NCI-H1092 (cell line): ENCODE measurements around the gene HBA2.
"Not testable (repeated sequence)": the region's sequence is repeated elsewhere in the genome, so short reads cannot be mapped to it uniquely, and the experiment has no call there.

Source experiments
- DNase-seq: peaks from one replicate; lab custom pipeline; 2025; lab: John Stamatoyannopoulos, UW

HBA2 gene

GRCh38 chr16:172374-172941, at the start of gene HBA2:
Gene HBA2, plus strand, starts transcription at chr16:172876. Its CDS starts 37 bp downstream, at chr16:172913.
- DNase-seq: not testable (repeated sequence)

- DNase-seq: not testable (repeated sequence)
These were observed 48.9 kb upstream of the HBA2 start for GRCh38 chr16:123558-124350.

DNA sequence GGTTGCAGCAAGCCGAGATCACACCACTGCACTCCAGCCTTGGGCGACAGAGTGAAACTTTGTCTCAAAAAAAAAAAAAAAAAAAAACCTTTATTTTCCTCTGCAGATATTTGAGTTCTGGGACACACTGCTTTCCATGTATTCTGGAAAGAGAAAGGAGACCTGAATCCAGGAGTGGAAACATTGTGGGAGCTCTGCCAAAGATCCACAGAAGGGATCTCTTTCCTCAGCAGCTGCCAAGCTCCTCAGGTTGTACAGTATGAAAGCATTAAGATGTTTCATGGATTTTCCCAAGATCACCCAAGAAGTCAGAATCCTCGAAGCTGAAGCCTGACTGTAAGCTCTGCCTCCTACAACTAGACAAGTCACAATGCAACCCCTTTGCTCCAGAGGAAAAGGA, 47.7 kb upstream of the HBA2 start:
- no peak for DNase-seq

DNA sequence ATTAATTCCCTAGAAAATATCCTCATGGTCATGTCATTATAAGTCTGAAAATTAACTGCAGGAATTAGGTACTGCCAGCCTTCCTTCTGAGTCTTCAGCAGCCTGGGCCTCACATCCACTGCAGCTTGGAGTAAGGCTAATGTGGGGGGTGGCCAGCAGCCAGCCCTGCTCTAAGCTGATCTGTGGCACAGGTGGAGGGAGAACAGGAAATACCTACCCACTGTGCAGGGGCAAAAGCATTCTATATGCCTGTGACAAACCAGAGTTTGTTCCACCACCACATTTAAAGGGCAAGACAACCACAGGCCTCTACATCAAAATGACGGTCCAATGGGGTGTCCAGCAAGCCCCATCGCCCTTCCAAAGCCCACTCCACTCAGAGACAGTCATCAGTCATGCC, 43.6 kb upstream of the HBA2 start:
- no peak for DNase-seq

DNA sequence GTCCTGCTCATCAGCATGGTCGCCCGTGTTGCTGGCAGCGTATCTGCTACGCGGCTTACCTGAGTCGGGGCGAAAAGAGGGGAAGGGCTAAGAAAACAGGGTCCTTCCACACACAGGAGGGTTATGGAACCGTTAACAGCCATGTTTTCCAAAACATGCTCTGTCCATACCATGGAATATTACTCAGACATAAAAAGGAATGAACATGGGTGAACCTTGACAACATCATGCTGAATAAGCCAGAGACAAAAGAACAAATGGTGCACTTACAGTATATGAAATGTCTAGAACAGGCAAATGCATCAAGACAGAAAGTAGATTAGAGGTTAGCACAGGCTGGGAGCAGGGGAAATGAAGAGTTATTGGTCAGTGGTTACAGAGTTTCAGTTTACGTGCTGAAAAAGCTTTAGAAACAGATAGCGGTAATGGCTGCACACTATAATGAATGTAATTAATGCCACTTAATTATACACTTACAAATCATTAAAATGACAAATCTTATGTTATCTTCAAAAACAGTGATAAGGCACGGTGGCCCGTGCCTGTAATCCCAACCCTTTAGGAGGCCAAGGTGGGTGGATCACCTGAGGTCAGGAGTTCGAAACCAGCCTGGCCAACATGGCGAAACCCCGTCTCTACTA, 42.0 kb upstream of the HBA2 start:
- no peak for DNase-seq

DNA sequence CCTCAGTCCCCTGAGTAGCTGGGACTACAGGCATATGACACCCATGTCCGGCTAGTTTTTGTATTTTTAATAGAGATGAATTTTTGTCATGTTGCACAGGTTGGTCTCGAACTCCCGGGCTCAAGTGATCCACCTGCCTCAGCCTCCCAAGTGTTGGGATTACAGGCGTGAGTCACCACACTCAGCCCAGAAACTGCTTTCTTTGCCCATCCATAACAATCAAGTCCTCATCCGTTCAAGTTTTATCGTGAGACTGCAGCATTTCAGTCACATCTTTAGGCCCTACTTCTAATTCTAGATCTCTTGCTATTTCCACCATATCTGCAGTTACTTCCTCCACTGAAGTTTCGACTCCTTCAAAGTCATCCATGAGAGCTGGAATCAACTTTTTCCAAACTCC, 40.6 kb upstream of the HBA2 start:
- DNase-seq: no peak

DNA sequence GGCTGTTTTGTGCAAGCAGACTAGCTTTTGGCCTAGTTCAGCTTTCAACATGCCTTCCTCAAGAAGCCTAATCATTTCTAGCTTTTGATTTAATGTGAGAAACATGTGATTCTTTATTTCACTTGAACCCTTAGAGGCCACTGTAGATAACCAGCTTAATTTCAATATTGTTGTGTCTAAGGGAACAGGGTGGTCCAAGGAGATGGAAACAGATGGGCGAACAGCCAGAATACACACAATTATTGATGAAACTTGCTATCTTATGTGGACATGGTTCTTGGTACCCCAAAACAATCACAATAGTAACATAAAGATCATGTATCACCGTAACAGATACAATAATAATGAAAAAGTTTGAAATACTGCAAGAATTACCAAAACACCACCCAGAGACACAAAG, 39.0 kb upstream of the HBA2 start:
- no peak for DNase-seq

DNA sequence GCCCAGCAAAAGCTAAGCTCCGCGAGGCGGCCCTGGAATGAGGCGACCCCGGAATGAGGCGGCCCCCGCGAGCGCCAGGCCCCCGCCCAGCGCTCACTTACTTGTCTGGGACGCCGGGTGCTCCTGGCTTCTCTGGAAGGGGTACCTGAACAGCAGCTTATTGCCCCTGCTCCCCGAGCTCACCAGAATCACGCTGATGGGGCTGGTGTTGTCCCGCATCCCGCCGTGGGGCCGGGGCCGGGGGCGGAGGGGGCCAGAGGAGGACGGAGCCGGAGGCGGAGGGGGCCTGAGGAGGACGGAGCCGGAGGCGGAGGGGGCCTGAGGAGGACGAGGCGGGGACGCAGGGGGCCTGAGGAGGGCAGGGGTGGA, 34.6 kb upstream of the HBA2 start:
- DNase-seq: no peak

DNA sequence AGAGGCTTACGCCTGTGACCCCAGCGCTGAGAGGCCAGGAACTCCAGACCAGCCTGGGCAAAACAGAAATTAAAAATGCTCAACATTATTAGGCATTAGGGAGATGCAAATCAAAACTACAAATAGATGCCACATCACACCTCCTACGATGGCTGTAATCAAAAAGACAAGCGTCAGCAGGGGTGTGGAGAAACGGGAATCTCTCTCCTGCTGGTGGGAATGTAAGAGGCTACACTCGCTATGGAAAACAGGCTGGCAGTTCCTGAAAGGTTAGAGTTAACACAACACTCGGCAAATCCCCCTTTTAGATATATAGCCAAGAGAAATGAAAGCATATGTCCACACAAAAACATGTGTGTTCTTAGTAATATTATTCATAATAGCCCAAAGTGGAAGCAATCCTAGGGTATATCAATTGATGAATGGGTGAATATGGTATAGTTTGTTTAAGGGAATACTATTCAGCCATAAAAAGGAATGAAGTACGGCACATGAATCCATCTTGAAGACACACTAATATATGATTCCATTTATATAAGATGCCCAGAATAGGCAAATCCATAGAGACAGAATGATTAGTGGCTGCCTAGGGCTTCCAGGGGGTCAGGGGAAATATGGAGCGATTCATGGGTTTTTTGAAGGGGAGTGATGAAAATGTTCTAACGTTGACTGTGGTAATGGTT, 32.4 kb upstream of the HBA2 start:
- DNase-seq: no peak

- no peak for DNase-seq
These were observed 30.2 kb upstream of the HBA2 start for GRCh38 chr16:142405-142967.

DNA sequence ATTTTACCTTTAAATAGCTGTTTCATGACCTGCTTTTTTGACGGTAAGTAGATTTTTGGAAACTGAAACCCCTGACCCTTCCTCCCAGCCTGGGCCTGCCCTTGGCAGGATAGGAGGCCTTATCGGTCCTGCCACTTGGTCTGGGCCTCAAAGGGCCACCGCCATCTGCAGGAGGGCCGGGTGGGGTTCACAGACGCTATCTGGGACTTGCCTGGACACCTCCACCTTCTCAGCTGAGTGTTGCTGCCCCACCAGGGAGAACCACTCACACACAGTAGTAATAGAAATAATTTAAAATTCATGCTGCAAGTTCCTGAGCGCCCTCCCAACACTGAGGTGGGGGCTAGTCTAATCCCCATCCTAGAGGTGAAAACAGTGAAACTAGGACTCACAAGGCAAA, 29.6 kb upstream of the HBA2 start:
- DNase-seq: no peak

DNA sequence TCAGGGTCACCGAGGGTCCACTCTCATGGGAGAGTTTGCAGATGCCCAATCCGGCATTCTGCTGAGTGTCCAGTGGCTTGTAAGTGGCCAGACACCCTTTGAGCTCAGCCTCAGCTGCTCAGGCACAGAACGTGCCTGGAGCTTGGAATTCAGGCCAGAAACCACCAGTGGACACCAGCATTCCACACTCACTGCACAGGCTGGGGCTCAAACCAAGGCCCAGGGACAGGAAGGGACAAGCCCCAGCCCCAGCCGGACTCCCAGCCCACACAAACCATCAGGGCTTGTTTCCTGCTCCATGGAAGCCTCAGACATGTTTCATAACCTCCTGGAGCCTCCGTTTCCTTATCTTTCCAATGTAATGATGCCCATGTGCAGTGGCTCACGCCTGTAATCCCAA, 29.2 kb upstream of the HBA2 start:
- DNase-seq: no peak

- no peak for DNase-seq
These were observed 27.9 kb upstream of the HBA2 start for GRCh38 chr16:144797-145252.

- no peak for DNase-seq
These were observed 26.0 kb upstream of the HBA2 start for GRCh38 chr16:146646-147045.

DNA sequence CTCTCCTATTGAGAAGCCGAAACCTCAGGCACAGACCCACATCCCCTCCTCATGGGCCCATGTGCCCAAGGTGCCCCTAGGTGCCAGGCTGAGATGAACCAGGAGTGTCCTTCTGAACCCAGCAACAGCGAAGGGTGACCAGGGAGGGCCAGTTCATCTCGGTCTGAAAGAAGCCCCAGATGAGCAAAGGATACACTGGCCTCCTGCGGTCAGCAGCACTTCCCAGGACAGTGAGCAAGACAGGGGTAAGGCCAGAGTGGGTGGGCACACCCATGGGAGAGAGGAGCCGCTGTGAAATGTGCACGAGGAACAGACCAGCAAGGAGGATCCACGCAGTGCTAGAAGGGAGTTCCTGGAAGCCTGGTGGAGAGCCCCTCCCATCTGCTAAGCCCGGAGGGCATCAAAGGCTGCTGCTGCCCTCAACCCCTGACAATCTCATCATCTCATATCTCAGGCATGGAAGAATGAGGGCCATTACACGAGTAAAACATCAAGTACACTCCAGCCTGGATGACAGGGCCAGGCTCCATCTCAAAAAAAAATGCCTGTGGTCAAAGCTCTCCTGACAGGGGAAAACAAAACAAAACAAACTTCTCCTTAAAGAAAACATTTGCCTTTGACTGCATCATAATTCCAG, 23.5 kb upstream of the HBA2 start:
- no peak for DNase-seq

DNA sequence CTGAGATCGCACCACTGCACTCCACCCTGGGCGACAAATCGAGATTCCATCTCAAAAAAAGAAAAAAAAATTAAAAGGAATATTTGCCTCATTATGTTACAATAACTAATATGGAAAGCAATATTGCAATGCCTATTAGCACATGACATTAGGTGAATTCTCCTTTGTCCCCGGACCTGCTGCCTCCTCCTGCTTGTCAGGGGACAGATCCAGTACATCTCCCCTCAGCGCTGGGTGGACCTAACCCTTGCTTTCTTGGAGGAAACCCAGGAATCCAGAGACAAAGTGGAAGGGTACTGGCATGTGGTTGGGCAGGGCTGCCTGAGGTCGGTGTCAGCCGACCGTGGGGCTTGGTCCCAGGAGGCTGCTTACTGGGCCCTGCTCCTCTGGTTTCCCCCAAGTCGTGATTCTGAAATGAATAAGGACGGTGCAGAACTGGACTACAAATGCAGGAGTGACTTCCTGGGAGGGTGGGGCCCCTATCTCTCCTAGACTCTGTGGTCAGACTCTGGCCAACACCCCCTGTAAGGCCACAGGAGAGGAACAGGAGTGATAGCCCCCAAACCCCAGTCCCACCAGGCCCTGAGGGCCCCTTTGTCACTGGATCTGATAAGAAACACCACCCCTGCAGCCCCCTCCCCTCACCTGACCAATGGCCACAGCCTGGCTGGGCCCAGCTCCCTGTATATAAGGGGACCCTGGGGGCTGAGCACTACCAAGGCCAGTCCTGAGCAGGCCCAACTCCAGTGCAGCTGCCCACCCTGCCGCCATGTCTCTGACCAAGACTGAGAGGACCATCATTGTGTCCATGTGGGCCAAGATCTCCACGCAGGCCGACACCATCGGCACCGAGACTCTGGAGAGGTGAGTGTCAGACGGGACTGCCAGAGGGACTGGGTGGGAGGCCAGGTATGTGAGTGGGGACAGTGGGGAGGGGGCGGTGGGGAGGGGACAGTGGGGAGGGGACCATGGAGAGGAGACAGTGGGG, 20.2 kb upstream of the HBA2 start, which contains the start of gene HBZ:
Gene HBZ, plus strand, starts transcription at position 504 of the 988 bp plus-strand sequence. Its CDS starts 266 bp downstream, at position 770.
- DNase-seq: no peak

DNA sequence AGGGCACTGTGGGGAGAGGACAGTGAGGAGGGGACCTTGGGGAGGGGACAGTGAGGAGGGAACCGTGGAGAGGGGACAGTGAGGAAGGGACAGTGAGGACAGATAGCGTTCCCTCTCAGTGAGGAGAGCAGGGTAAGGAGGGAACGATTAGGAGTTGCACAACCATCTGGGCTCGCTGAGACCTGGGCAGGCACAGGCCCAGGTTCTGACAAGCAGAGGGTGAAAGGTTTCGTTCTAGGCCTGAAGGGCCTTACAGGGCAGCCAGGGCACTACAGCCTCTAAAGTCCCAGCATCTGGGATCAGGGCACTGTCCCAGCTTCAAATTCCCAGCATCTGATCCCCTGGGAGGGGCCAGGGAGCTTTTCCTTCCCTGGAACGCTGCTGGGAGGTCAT, 19.6 kb upstream of the HBA2 start:
- DNase-seq: not testable (repeated sequence)

DNA sequence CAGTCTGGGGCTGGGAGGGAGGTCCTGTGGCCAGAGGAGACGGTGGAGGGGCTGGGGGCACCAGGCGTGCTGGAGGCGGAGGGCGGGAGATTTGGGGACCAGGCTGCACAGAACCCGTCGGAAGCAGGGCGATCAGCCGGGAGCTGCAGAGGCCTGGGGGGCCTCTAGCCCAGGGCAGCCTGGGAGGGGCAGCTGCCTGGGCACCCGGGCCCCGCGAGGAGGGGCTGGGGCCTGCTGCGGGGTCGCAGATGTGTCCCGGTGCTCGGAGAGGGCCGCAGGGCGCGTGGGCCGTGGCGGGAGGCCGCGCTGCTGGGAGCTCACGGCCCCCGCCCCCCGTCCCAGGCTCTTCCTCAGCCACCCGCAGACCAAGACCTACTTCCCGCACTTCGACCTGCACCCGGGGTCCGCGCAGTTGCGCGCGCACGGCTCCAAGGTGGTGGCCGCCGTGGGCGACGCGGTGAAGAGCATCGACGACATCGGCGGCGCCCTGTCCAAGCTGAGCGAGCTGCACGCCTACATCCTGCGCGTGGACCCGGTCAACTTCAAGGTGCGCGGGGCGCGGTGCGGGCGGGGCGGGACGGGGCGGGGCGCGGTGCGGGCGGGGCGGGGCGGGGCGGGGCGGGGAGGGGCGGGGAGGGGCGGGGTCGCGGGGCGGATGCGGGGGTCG, 19.0 kb upstream of the HBA2 start:
- not testable (repeated sequence) for DNase-seq

DNA sequence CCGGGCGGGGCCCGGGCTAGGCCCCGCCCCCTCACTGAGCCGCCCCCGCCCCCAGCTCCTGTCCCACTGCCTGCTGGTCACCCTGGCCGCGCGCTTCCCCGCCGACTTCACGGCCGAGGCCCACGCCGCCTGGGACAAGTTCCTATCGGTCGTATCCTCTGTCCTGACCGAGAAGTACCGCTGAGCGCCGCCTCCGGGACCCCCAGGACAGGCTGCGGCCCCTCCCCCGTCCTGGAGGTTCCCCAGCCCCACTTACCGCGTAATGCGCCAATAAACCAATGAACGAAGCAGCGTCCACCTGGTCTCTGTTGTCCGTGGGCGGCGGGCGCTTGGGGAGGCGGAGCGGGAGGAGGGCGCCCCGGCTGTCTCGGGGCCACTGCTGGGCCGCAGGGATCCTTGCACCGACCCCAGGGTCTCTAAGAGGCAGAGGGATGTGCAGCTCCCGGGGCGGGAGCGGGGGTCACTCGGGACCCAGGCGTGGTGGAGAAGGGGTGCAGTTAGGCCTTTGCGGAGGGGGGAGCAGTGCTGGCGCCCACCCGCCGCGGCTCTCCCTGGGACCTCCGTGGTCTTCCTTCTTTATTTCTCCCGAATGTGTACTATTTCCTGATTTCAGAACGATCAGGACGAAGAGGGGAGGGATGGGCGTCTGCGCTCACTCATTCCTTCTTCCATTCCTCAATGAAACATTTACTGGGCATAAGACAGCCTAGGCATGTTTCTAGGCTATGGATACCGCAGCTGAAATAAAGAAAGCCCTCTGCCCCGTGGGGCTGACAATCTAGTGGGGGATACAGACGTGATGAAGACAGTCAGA, 18.3 kb upstream of the HBA2 start:
- no peak for DNase-seq
